ENCODE data around the gene NEDD4L.

NEDD4L gene

GRCh38 chr18:58135701-58136331 is 91.8 kb downstream of the NEDD4L start:
- Histone ChIP-seq H3K9me3 (ENCODE audit: insufficient read depth, low read length) (no peaks in the 10 kb centered on the region), H3K27me3 (ENCODE audit: insufficient read depth, insufficient read length) (no peaks in the 10 kb centered on the region), H3K4me3 (ENCODE audit: insufficient read length, low read depth) (no peak overlapping the region), H3K9ac (ENCODE audit: insufficient read length, low read depth) (no peak overlapping the region), H3K4me1 (ENCODE audit: insufficient read depth, insufficient read length) (no peaks in the 10 kb centered on the region), H3K36me3 (ENCODE audit: insufficient read depth, insufficient read length, low read length) (no peaks in the 10 kb centered on the region)
- TF ChIP-seq ZNF274 (IDR thresholded peaks at IDR 0.05; ENCODE audit: low read depth, low read length): no peak
- peak; percentile 49 for DNase-seq (ENCODE audit: low read depth, low spot score)

GRCh38 chr18:58136879-58137278 is 92.9 kb downstream of the NEDD4L start:
- Histone ChIP-seq H3K36me3 (ENCODE audit: insufficient read depth, insufficient read length, low read length) (no peaks in the 10 kb centered on the region), H3K9ac (ENCODE audit: insufficient read length, low read depth) (no peak overlapping the region), H3K4me3 (ENCODE audit: insufficient read length, low read depth) (no peak overlapping the region), H3K4me1 (ENCODE audit: insufficient read depth, insufficient read length) (no peaks in the 10 kb centered on the region), H3K27me3 (ENCODE audit: insufficient read depth, insufficient read length) (no peaks in the 10 kb centered on the region), H3K9me3 (ENCODE audit: insufficient read depth, low read length) (no peaks in the 10 kb centered on the region)
- no peak for DNase-seq (ENCODE audit: low read depth, low spot score)
- TF ChIP-seq SUZ12 (IDR thresholded peaks at IDR 0.05; ENCODE audit: extremely low read depth, insufficient read depth, insufficient read length): no peak
- TF ChIP-seq YY1 (IDR thresholded peaks at IDR 0.05; ENCODE audit: insufficient read depth, insufficient read length): no peak
- no peak for TF ChIP-seq ZNF274 (IDR thresholded peaks at IDR 0.05; ENCODE audit: low read depth, low read length)

GRCh38 chr18:58139459-58140386 is 95.7 kb downstream of the NEDD4L start:
- H3K4me1 ChIP-seq (ENCODE audit: insufficient read depth, insufficient read length): no peaks in the 10 kb centered on the region
- H3K27me3 ChIP-seq (ENCODE audit: insufficient read depth, insufficient read length): no peaks in the 10 kb centered on the region
- no peaks in the 10 kb centered on the region for H3K9me3 ChIP-seq (ENCODE audit: insufficient read depth, low read length)
- no peak overlapping the region for H3K9ac ChIP-seq (ENCODE audit: insufficient read length, low read depth)
- DNase-seq (ENCODE audit: low read depth, low spot score): no peak
- TF ChIP-seq ZNF274 (IDR thresholded peaks at IDR 0.05; ENCODE audit: low read depth, low read length) (no peak), SUZ12 (IDR thresholded peaks at IDR 0.05; ENCODE audit: extremely low read depth, insufficient read depth, insufficient read length) (no peak), YY1 (IDR thresholded peaks at IDR 0.05; ENCODE audit: insufficient read depth, insufficient read length) (no peak)
- H3K4me3 ChIP-seq (ENCODE audit: insufficient read length, low read depth): no peak overlapping the region
- no peaks in the 10 kb centered on the region for H3K36me3 ChIP-seq (ENCODE audit: insufficient read depth, insufficient read length, low read length)

- H3K4me1 ChIP-seq (ENCODE audit: insufficient read depth, insufficient read length): no peaks in the 10 kb centered on the region
- H3K4me3 ChIP-seq (ENCODE audit: insufficient read length, low read depth): no peak overlapping the region
- no peaks in the 10 kb centered on the region for H3K9me3 ChIP-seq (ENCODE audit: insufficient read depth, low read length)
- H3K27me3 ChIP-seq (ENCODE audit: insufficient read depth, insufficient read length): no peaks in the 10 kb centered on the region
- no peak for TF ChIP-seq YY1 (IDR thresholded peaks at IDR 0.05; ENCODE audit: insufficient read depth, insufficient read length)
- TF ChIP-seq SUZ12 (IDR thresholded peaks at IDR 0.05; ENCODE audit: extremely low read depth, insufficient read depth, insufficient read length): no peak
- TF ChIP-seq ZNF274 (IDR thresholded peaks at IDR 0.05; ENCODE audit: low read depth, low read length): no peak
- no peak for DNase-seq (ENCODE audit: low read depth, low spot score)
- H3K36me3 ChIP-seq (ENCODE audit: insufficient read depth, insufficient read length, low read length): no peaks in the 10 kb centered on the region
- H3K9ac ChIP-seq (ENCODE audit: insufficient read length, low read depth): no peak overlapping the region
These were observed 96.6 kb downstream of the NEDD4L start for GRCh38 chr18:58140387-58141325.

- Histone ChIP-seq H3K27me3 (ENCODE audit: insufficient read depth, insufficient read length) (no peaks in the 10 kb centered on the region), H3K9ac (ENCODE audit: insufficient read length, low read depth) (no peak overlapping the region), H3K36me3 (ENCODE audit: insufficient read depth, insufficient read length, low read length) (no peaks in the 10 kb centered on the region), H3K4me1 (ENCODE audit: insufficient read depth, insufficient read length) (no peaks in the 10 kb centered on the region), H3K4me3 (ENCODE audit: insufficient read length, low read depth) (no peak overlapping the region), H3K9me3 (ENCODE audit: insufficient read depth, low read length) (no peaks in the 10 kb centered on the region)
- no peak for TF ChIP-seq YY1 (IDR thresholded peaks at IDR 0.05; ENCODE audit: insufficient read depth, insufficient read length)
- no peak for TF ChIP-seq SUZ12 (IDR thresholded peaks at IDR 0.05; ENCODE audit: extremely low read depth, insufficient read depth, insufficient read length)
- TF ChIP-seq ZNF274 (IDR thresholded peaks at IDR 0.05; ENCODE audit: low read depth, low read length): no peak
- no peak for DNase-seq (ENCODE audit: low read depth, low spot score)
These were observed 99.4 kb downstream of the NEDD4L start for GRCh38 chr18:58143386-58143785.

- Histone ChIP-seq H3K4me1 (ENCODE audit: insufficient read depth, insufficient read length) (no peaks in the 10 kb centered on the region), H3K9ac (ENCODE audit: insufficient read length, low read depth) (no peak overlapping the region), H3K27me3 (ENCODE audit: insufficient read depth, insufficient read length) (no peaks in the 10 kb centered on the region), H3K9me3 (ENCODE audit: insufficient read depth, low read length) (no peaks in the 10 kb centered on the region), H3K4me3 (ENCODE audit: insufficient read length, low read depth) (no peak overlapping the region), H3K36me3 (ENCODE audit: insufficient read depth, insufficient read length, low read length) (no peaks in the 10 kb centered on the region)
- DNase-seq (ENCODE audit: low read depth, low spot score): no peak
- TF ChIP-seq SUZ12 (IDR thresholded peaks at IDR 0.05; ENCODE audit: extremely low read depth, insufficient read depth, insufficient read length): no peak
- TF ChIP-seq YY1 (IDR thresholded peaks at IDR 0.05; ENCODE audit: insufficient read depth, insufficient read length): no peak
- TF ChIP-seq ZNF274 (IDR thresholded peaks at IDR 0.05; ENCODE audit: low read depth, low read length): no peak
These were observed 100.1 kb downstream of the NEDD4L start for GRCh38 chr18:58144106-58144505.

Measured in NT2/D1 (cell line).